GM21381 (cell line): Measurements from ENCODE around the gene MEGF6.

Experiments used
- ATAC-seq: cut with Tn5 transposase; IDR thresholded peaks from one replicate; pipeline ENCODE4 v1.9.1; 2021; ENCODE audit warnings: mild to moderate bottlenecking, moderate library complexity; ENCODE audit not compliant: unreplicated experiment

MEGF6 gene

GRCh38 chr1:3609016-3609768 lies 2.1 kb downstream of the MEGF6 start:
- no peak for ATAC-seq

DNA sequence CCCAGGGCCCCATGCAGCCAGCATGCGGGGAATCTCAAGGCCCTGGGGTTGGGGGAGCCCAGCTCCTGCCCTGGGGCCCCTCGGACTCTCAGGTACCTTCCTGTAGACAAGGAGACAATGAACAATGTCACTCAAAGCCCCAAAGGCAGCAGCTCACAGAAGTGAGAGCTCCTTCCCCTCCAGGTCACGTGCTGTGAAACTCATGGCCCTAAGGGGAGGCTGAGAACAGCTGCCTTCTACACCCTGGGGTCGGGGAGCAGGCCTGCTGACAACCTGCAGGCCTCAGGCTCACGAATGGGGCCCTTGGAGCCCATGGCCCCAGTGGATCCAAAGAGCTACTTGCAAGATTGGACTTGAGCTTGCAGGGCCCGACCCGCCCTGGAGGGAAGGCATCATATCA lies 3.2 kb downstream of the MEGF6 start:
- no peak for ATAC-seq

DNA sequence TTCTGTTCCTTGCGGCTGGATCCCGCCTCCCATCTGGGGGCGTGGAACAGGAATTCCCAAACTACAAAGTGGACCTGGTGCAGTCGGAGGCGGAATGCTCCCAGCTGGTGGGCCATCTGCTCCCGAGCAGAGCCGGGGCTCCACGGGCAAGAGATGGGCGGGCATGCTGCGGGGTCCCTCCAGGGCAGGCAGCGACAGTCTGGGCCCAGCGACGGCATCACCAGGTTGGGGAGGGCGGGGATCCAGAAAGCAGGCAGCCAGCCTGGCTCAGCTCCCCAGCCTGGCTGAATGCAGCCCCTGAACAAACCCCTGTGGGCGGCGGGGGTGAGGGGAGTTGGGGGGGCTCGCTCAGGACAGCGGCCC lies 3.6 kb downstream of the MEGF6 start:
- no peak for ATAC-seq

DNA sequence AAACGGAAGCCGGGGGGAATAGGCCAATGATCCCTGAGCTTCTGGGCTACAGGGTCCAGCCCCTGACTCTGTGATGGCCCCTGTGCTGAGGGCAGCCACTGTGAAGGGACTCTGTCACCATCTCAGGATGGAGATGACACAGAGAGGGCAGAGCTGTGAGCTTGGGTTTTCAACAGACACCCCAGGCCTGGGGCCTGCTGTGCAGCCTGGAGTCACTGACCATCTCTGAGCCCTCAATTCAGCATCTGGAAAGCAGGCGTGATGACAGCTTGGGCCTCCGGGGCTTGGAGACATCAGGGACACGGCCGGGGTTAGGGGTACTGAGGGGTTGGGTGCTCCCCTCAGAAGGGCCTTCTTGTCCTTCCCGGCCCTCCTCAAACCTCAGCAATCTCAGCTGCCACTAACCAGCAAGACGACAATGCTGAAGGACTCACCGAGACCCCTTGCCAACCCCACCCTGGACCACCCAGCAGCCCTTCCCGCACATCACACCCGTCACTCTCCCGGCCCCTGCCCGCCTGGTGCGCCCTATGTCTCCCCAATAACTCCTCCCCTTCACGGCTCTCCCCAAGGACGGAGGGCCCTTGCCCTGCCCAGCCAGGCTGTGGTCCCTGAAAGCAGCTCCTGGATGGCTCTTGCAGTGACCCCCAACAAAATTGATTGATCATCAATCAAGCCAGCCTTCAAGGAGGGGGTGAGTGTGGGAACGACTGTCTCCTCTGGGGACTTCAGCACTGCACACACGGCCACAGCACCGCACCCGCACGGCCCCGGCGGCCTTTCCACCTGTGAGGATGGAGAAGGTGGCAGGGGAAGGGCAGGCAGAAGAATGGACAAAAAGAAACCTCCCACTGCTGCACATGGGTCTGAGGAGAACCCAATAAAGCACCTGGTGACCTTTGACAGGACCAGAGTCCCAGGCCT lies 4.3 kb downstream of the MEGF6 start:
- no peak for ATAC-seq

DNA sequence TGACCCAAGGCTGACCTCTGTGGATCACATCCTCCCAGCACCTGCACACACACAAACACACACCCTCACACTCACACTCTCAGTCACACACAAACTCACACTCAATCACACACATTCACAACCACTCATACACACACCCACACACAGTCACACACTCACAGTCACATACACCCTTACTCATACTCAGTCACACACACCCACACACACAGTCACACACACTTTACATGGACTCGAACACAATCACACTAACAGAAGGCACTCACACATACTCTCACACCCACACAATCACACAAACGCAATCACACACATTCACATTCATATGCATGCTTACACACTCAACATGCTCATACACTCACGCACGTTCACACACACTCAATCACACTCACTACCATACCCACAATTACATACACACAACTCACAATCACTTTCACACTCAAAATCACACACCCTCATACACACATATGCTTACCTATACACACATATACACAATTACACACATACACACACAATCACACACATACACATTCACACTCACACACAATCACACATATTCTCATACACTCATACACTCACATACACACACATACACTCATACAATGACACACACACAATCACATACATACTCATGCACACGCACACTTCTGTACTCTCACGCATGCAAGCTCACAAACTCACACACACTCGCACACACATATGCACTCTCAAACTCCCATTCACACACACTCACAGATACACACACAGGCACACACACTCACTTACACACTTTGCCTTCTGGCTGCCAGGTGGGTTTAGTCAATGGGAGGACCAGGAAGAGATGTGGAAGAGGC lies 6.1 kb downstream of the MEGF6 start:
- ATAC-seq, result no peak

GRCh38 chr1:3604468-3604974 lies 6.8 kb downstream of the MEGF6 start:
- ATAC-seq, result no peak

GRCh38 chr1:3603571-3604467 lies 7.5 kb downstream of the MEGF6 start:
- no peak for ATAC-seq

GRCh38 chr1:3603156-3603555 lies 8.2 kb downstream of the MEGF6 start:
- no peak for ATAC-seq

- no peak for ATAC-seq
Measured at GRCh38 chr1:3602375-3602774, 8.9 kb downstream of the MEGF6 start.

- ATAC-seq, result no peak
Measured at GRCh38 chr1:3601743-3602142, 9.6 kb downstream of the MEGF6 start.

DNA sequence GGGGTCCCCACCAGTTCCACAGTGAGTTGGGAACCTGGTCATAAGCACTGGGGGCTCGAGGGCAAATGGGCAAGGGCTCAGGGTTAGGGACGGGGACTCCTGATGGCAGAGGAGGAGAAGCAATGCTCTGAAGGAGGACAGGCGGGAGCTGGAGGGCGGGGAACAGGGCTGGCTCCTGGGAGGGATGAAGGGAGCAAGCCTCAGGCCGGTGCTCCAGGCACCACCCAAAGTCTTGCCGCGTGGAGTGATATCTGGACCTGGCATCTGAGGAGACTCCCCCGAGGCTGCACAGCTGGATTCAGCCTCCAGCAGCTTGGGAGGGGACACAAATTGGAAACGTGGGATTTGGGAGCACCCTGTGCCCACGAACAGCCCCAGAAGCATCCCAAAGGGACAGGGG lies 11.0 kb downstream of the MEGF6 start:
- ATAC-seq, result no peak

DNA sequence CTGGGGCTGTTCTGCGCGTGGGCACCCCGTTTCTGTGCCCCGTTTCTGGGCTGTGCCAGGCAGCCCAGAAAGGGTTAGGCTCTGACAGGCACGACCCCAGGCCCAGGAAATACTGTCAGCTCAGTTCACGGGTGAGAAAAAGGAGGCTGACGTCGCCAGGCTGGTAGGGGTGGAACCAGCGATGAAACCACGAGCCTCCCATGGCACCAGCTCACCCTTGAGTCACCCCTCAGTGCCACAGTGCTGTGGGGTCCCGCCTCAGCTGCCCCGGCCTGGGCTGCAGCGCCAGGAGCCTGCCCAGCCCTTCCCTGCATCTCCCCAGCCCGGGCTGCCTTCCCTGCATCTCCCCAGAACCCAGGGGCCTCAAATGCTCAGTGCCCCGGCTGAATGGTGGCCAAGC lies 11.5 kb downstream of the MEGF6 start:
- ATAC-seq, result no peak

GRCh38 chr1:3599286-3599811 lies 12.0 kb downstream of the MEGF6 start:
- ATAC-seq, result no peak

DNA sequence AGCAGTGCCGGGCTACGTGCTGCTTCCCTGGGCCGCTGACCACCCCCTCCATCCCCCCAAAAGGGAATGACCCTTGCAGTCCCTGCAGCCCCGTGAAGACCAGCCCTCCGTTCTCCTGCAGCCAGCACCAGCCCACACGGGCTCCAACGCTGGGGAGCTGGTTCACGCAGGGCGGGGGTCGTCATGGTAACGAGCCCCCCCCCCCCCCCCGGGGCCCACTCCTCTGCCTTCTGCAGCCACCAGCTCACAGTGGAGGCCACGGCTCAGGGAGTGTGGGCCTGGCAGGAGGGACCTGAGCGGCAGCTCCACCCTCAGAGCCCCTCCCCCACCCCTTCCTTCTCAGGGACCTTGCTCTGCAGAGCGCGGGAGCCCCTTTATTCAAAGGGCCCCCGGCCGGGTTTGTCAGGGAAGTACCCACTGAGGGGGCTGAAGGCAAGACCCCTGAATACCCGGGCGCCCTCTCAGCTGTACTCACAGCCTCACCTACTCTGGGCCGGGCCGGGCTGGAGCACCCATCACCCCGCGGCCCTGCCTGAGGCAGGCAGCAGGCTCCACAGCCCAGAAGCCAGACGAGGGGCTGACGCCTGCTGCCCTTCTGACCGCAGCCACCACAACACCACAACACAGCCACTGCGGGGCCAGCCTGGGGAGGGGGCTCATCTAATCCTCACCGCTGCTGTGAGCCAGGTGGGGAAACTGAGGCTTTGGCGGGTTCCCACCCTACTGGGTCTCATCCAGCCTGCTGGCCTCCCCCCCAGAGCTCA lies 12.6 kb downstream of the MEGF6 start:
- ATAC-seq, result no peak

DNA sequence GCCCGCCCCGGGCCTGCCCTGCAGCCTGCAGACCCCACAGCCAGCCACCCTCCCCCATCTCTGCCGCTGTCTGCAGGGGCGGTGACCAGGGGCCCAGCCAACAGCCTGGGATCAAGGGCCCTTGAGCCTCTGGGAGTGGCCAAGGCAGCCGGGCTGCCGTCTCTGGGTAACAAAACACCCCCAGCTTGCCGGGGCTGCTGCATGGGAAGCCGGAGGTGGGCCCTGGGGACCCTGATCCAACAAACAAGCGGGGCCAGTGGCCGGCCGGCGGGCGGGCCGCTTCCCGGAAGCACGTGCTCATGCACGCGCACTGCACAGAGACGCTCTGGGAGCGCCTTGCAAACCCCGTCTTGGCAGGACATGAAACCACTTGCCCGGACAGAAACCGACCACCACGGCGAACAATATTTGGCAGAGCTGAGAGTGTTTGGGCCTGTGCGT lies 13.2 kb downstream of the MEGF6 start:
- no peak for ATAC-seq

GRCh38 chr1:3597599-3597964 lies 13.7 kb downstream of the MEGF6 start:
- no peak for ATAC-seq

DNA sequence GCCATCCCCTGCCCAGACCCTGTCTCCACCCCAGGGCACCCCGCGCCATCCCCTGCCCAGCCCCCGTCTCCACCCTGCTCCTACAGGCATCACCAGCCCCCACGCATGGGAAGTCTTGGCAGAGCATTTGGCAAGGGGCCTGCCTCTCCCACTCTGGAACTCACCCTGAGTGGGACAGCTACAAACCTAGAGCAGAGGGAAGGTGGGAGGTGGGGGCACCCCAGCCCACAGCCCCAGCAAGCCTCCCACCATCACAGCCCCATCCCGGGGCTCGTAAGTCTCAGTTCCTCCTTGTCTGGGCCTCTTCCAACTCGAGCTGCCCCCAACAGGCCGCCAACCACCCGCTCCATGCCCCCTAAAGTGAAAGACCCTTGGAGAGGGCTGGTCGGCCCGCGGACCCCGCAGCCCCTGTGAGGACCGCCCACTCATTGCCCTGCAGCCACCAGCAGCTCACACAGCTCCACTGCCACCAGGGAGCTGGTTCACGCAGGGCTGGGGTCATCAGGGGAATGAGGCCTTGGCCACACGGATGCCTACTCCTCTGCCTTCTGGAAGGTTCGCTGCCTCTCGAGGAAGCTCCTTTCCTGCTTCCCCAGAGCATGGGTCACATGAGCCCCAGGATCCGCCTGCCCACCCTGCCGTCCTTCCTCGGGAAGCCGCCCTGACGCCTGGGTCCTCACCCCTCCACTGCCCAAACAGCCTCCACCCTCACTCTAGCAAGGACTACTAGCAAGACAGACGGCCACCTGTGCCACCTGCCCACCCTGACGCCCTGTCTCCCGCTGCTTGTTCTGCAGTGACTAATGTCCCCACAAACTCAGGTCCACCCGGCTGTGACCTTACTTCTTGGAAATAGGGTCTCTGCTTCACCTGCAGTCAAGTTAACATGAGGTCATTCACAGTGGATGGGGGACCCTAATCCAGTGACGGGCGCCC lies 14.4 kb downstream of the MEGF6 start:
- no peak for ATAC-seq

- no peak for ATAC-seq
Measured at GRCh38 chr1:3595949-3596348, 15.4 kb downstream of the MEGF6 start.
